HEK293 (cell line): ENCODE measurements around the gene GMEB2.
A peak's percentile ranks its signal among the peaks of the same experiment; 100 is the strongest.

ENCODE experiments used
- GLI4 ChIP-seq: fragments of 450-650 bp; formaldehyde crosslinking; IDR thresholded peaks from 2 replicates; pipeline ENCODE4 v1.5.1; 2016; ENCODE audit warnings: missing biosample characterization, missing genetic modification characterization
- KLF16 ChIP-seq: fragments of 450-650 bp; formaldehyde crosslinking; IDR thresholded peaks from 2 replicates; pipeline ENCODE4 v1.5.1; 2017; ENCODE audit warnings: missing biosample characterization, missing genetic modification characterization
- KLF8 ChIP-seq: fragments of 450-650 bp; formaldehyde crosslinking; IDR thresholded peaks from 2 replicates; pipeline ENCODE4 v1.5.1; 2016; ENCODE audit warnings: missing biosample characterization, missing genetic modification characterization
- MYNN ChIP-seq: fragments of 450-650 bp; formaldehyde crosslinking; IDR thresholded peaks from 2 replicates; pipeline ENCODE4 v1.5.1; 2016; ENCODE audit warnings: missing biosample characterization, missing genetic modification characterization, borderline replicate concordance
- PRDM10 ChIP-seq: fragments of 450-650 bp; formaldehyde crosslinking; IDR thresholded peaks from 2 replicates; pipeline ENCODE4 v1.5.1; 2016; ENCODE audit warnings: missing biosample characterization, missing genetic modification characterization
- RBAK ChIP-seq: fragments of 450-650 bp; formaldehyde crosslinking; IDR thresholded peaks from 2 replicates; pipeline ENCODE4 v1.5.1; 2016; ENCODE audit warnings: missing biosample characterization, missing genetic modification characterization
- REPIN1 ChIP-seq: fragments of 450-650 bp; formaldehyde crosslinking; IDR thresholded peaks from 2 replicates; pipeline ENCODE4 v1.5.1; 2017; ENCODE audit warnings: missing biosample characterization, missing genetic modification characterization, low read depth
- SALL2 ChIP-seq: fragments of 450-650 bp; formaldehyde crosslinking; IDR thresholded peaks from 2 replicates; pipeline ENCODE4 v1.5.0; 2017; ENCODE audit warnings: missing biosample characterization, mild to moderate bottlenecking, missing genetic modification characterization, borderline replicate concordance
- SETDB1 ChIP-seq: IDR thresholded peaks from one replicate; pipeline ENCODE4 v1.6.1; 2017; ENCODE audit warnings: mild to moderate bottlenecking, low read length, moderate library complexity, mixed read lengths; ENCODE audit not compliant: insufficient read length
- SP2 ChIP-seq: fragments of 450-650 bp; formaldehyde crosslinking; IDR thresholded peaks from 2 replicates; pipeline ENCODE4 v1.5.1; 2016; ENCODE audit warnings: missing biosample characterization, missing genetic modification characterization
- SP7 ChIP-seq: fragments of 450-650 bp; formaldehyde crosslinking; IDR thresholded peaks from 2 replicates; pipeline ENCODE4 v1.5.1; 2016; ENCODE audit warnings: missing biosample characterization, missing genetic modification characterization
- YY1 ChIP-seq: fragments of 450-650 bp; formaldehyde crosslinking; IDR thresholded peaks from 2 replicates; pipeline ENCODE4 v1.5.1; 2018; ENCODE audit warnings: missing biosample characterization, missing genetic modification characterization
- ZBTB10 ChIP-seq: fragments of 450-650 bp; formaldehyde crosslinking; IDR thresholded peaks from 2 replicates; pipeline ENCODE4 v1.5.1; 2016; ENCODE audit warnings: missing biosample characterization, missing genetic modification characterization
- ZNF10 ChIP-seq: fragments of 450-650 bp; formaldehyde crosslinking; IDR thresholded peaks from 2 replicates; pipeline ENCODE4 v1.5.1; 2017; ENCODE audit warnings: missing biosample characterization, missing genetic modification characterization
- ZNF121 ChIP-seq: fragments of 450-650 bp; formaldehyde crosslinking; IDR thresholded peaks from 2 replicates; pipeline ENCODE4 v1.5.1; 2016; ENCODE audit warnings: missing biosample characterization, missing genetic modification characterization
- ZNF350 ChIP-seq: fragments of 450-650 bp; formaldehyde crosslinking; IDR thresholded peaks from 2 replicates; pipeline ENCODE4 v1.5.0; 2017; ENCODE audit warnings: missing biosample characterization, mild to moderate bottlenecking, missing genetic modification characterization
- ZNF423 ChIP-seq: fragments of 450-650 bp; formaldehyde crosslinking; IDR thresholded peaks from 2 replicates; pipeline ENCODE4 v1.5.1; 2016; ENCODE audit warnings: missing biosample characterization, missing genetic modification characterization
- ZNF654 ChIP-seq: fragments of 450-650 bp; formaldehyde crosslinking; IDR thresholded peaks from 2 replicates; pipeline ENCODE4 v1.5.1; 2016; ENCODE audit warnings: low read depth, missing biosample characterization, missing genetic modification characterization
- ZSCAN16 ChIP-seq: fragments of 450-650 bp; formaldehyde crosslinking; IDR thresholded peaks from 2 replicates; pipeline ENCODE4 v1.5.1; 2016; ENCODE audit warnings: missing biosample characterization, missing genetic modification characterization
- ZXDB ChIP-seq: fragments of 450-650 bp; formaldehyde crosslinking; IDR thresholded peaks from 2 replicates; pipeline ENCODE4 v1.5.1; 2016; ENCODE audit warnings: missing biosample characterization, missing genetic modification characterization
- TF ChIP-seq, protein P1 (sequence below): fragments of 450-650 bp; formaldehyde crosslinking; optimal IDR thresholded peaks from 2 replicates; pipeline ENCODE3; 2016; ENCODE audit warnings: missing biosample characterization, mild to moderate bottlenecking, missing genetic modification characterization
- TF ChIP-seq, protein P2 (sequence below): fragments of 450-650 bp; formaldehyde crosslinking; IDR thresholded peaks from 2 replicates; pipeline ENCODE4 v1.5.1; 2016; ENCODE audit warnings: missing biosample characterization, missing genetic modification characterization
- TF ChIP-seq, protein P3 (sequence below): fragments of 450-650 bp; formaldehyde crosslinking; IDR thresholded peaks from 2 replicates; pipeline ENCODE4; 2016; ENCODE audit warnings: missing biosample characterization, missing genetic modification characterization
- TF ChIP-seq, protein P4 (sequence below): fragments of 450-650 bp; formaldehyde crosslinking; IDR thresholded peaks from 2 replicates; pipeline ENCODE4 v1.5.1; 2016; ENCODE audit warnings: missing biosample characterization, missing genetic modification characterization

Gene GMEB2

GRCh38 chr20:63627129-63627750, 339 bp upstream of the GMEB2 start (continued):
- TF ChIP-seq, protein P1, sequence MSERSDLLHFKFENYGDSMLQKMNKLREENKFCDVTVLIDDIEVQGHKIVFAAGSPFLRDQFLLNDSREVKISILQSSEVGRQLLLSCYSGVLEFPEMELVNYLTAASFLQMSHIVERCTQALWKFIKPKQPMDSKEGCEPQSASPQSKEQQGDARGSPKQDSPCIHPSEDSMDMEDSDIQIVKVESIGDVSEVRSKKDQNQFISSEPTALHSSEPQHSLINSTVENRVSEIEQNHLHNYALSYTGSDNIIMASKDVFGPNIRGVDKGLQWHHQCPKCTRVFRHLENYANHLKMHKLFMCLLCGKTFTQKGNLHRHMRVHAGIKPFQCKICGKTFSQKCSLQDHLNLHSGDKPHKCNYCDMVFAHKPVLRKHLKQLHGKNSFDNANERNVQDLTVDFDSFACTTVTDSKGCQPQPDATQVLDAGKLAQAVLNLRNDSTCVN (tag by site-specific recombination): peak; percentile 96
- TF ChIP-seq, protein P2, sequence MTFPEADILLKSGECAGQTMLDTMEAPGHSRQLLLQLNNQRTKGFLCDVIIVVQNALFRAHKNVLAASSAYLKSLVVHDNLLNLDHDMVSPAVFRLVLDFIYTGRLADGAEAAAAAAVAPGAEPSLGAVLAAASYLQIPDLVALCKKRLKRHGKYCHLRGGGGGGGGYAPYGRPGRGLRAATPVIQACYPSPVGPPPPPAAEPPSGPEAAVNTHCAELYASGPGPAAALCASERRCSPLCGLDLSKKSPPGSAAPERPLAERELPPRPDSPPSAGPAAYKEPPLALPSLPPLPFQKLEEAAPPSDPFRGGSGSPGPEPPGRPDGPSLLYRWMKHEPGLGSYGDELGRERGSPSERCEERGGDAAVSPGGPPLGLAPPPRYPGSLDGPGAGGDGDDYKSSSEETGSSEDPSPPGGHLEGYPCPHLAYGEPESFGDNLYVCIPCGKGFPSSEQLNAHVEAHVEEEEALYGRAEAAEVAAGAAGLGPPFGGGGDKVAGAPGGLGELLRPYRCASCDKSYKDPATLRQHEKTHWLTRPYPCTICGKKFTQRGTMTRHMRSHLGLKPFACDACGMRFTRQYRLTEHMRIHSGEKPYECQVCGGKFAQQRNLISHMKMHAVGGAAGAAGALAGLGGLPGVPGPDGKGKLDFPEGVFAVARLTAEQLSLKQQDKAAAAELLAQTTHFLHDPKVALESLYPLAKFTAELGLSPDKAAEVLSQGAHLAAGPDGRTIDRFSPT (tag by site-specific recombination): peak; percentile 81
- TF ChIP-seq MYNN (no peak), KLF16 (peak; percentile 89), GLI4 (no peak), SALL2 (no peak), ZNF10 (tag by site-specific recombination) (0 out of 2 replicates have a peak, but pooled peaks have one; percentile 9), ZNF350 (tag by site-specific recombination) (no peak), ZNF121 (tag by site-specific recombination) (peak; percentile 62), PRDM10 (tag by site-specific recombination) (peak; percentile 48), KLF8 (peak; percentile 88; the same call in 1 of the 2 replicates), ZXDB (tag by site-specific recombination) (peak; percentile 77), REPIN1 (tag by site-specific recombination) (no peak), RBAK (tag by site-specific recombination) (no peak), ZBTB10 (tag by site-specific recombination) (peak; percentile 94), SP2 (tag by site-specific recombination) (peak; percentile 53), YY1 (tag by site-specific recombination) (0 out of 2 replicates have a peak, but pooled peaks have one; percentile 14), ZNF654 (tag by site-specific recombination) (no peak), SETDB1 (no peak), ZSCAN16 (tag by site-specific recombination) (0 out of 2 replicates have a peak, but pooled peaks have one; percentile 12), ZNF423 (tag by site-specific recombination) (peak; percentile 91), SP7 (peak; percentile 39; the same call in 1 of the 2 replicates)
- TF ChIP-seq, protein P3, sequence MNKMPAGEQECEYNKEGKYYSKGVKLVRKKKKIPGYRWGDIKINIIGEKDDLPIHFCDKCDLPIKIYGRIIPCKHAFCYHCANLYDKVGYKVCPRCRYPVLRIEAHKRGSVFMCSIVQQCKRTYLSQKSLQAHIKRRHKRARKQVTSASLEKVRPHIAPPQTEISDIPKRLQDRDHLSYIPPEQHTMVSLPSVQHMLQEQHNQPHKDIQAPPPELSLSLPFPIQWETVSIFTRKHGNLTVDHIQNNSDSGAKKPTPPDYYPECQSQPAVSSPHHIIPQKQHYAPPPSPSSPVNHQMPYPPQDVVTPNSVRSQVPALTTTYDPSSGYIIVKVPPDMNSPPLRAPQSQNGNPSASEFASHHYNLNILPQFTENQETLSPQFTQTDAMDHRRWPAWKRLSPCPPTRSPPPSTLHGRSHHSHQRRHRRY: no peak
- TF ChIP-seq, protein P4, sequence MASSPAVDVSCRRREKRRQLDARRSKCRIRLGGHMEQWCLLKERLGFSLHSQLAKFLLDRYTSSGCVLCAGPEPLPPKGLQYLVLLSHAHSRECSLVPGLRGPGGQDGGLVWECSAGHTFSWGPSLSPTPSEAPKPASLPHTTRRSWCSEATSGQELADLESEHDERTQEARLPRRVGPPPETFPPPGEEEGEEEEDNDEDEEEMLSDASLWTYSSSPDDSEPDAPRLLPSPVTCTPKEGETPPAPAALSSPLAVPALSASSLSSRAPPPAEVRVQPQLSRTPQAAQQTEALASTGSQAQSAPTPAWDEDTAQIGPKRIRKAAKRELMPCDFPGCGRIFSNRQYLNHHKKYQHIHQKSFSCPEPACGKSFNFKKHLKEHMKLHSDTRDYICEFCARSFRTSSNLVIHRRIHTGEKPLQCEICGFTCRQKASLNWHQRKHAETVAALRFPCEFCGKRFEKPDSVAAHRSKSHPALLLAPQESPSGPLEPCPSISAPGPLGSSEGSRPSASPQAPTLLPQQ (tag by site-specific recombination): peak; percentile 58; the same call in 1 of the 2 replicates
